ENCODE measurements around the gene SAMD4B.

Gene SAMD4B

DNA sequence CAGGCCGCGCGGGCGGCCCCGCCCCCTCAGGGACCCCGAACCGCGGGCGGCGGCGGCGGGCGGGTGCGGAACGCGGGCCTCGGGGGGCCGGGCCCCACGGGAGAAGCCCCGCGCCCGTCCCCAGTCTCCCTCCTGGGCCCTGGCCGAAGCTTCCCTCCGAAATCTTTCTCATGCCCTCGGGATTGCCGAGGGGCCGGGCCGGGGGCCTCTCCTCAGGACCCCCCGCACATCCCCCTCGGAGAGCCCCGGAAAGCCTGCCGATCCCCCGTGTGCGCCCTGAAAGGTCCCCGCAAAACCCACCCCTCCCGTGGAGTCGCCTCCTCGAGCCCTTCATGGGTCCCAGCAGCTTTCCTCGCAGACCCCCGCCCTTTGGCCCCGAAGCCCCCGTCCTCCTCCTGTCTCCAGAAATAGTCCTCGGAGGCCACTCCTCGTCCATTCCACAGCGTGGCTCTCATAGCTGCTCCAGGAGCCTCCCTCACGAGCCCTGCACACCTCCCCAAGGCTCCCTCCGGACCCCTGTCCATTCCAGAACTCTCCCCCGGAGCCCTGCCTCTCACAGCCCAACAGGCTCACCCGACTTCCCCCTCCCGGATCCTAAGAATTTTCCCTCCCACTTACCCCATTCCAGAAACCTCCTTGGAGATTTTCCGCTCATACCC, 555 bp downstream of the SAMD4B start:
- in situ Hi-C loops (cut with MboI; ENCODE audit: low pct_unique_long_range_greater_than_20kb, low sequenced_read_pairs, unreplicated experiment) = no loop called here
- no peak for DNase-seq (ENCODE audit: low spot score)
- TF ChIP-seq, protein P1, sequence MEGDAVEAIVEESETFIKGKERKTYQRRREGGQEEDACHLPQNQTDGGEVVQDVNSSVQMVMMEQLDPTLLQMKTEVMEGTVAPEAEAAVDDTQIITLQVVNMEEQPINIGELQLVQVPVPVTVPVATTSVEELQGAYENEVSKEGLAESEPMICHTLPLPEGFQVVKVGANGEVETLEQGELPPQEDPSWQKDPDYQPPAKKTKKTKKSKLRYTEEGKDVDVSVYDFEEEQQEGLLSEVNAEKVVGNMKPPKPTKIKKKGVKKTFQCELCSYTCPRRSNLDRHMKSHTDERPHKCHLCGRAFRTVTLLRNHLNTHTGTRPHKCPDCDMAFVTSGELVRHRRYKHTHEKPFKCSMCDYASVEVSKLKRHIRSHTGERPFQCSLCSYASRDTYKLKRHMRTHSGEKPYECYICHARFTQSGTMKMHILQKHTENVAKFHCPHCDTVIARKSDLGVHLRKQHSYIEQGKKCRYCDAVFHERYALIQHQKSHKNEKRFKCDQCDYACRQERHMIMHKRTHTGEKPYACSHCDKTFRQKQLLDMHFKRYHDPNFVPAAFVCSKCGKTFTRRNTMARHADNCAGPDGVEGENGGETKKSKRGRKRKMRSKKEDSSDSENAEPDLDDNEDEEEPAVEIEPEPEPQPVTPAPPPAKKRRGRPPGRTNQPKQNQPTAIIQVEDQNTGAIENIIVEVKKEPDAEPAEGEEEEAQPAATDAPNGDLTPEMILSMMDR (IDR thresholded peaks at IDR 0.05; ENCODE audit: extremely low read depth, insufficient read depth, missing control alignments) = no peak

DNA sequence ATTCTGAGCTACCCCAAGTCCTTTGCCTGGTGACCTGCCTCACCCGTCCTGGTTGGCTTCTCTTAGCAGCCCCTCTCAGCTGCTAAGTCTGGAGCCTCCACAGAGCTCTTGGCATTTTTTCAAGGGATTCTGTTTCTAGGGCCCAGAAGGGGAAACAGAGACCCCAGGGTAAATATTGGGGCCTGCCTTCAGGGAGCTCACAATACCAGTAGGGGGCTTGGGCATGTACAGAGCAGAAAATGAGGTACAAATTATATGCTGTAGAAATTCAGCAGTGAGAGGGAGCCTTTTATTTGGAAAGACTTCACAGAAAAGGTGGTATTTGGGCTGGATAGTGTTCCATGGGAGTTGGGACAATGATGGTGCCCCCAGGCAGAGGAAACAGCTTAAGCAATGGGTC, 3.7 kb downstream of the SAMD4B start:
- no peak for DNase-seq (ENCODE audit: low spot score)
- TF ChIP-seq, protein P1 (IDR thresholded peaks at IDR 0.05; ENCODE audit: extremely low read depth, insufficient read depth, missing control alignments) = no peak
- in situ Hi-C loops (cut with MboI; ENCODE audit: low pct_unique_long_range_greater_than_20kb, low sequenced_read_pairs, unreplicated experiment) = no loop called here

DNA sequence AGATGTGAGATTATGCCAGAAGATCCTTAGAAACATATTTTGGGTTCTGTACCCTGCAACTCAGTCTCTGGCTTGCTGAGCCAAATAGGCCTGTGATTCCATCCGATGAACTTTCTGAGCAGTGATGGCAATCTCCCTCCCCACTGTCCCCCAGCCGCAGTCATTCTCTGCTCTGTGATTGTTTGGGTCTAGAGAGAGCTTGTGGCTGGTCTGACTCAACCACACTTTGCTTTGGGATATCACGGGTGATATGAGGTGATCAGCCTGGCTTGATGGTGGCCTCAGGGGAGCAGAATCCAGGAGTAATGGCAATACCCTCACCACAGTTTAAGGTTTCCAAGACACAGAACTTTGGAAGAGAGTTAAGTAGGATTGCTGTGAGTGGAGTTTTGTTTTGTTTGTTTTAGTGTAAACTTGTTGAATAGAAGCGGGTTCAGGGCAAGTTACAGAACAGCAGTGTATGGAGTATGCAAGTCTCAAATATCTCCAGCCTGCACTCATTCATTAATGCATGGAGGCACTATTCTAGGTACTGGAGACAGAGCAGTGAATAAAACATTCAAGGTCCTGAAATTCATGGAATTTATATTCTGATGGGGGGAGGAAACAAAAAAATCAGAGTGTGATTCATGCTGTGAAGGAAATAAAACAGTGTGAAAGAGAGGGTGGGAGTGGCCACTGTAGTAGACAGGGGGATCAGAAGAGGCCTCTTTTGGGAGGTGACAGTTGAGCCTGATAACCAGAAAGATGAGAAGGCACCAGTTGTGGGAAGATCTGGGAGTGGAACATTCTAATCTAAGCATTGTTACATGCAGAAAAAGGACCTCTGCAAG, 5.3 kb downstream of the SAMD4B start:
- DNase-seq (ENCODE audit: low spot score) = no peak
- in situ Hi-C loops (cut with MboI; ENCODE audit: low pct_unique_long_range_greater_than_20kb, low sequenced_read_pairs, unreplicated experiment) = no loop called here
- TF ChIP-seq, protein P1 (IDR thresholded peaks at IDR 0.05; ENCODE audit: extremely low read depth, insufficient read depth, missing control alignments) = no peak

DNA sequence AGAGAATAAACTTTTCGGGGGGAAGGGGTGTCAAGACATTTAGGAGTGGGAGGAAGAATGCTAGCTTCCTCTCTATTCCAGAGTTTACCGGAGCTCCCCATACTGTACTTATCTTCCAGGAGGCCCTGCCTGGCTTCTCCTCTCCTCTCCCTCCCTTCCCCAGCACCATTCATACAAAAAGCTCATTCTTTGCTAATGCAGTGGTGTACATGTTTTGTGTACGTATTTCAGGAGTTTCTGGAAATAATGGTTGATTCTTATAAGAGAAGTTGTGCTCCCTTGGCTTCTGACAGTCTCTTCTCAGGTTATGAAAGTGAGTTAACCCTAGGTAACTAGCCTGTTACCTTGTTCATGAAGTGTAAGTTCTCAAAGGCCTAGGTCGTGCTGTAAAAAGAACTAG, 7.1 kb downstream of the SAMD4B start:
- DNase-seq (ENCODE audit: low spot score) = no peak
- TF ChIP-seq, protein P1 (IDR thresholded peaks at IDR 0.05; ENCODE audit: extremely low read depth, insufficient read depth, missing control alignments) = no peak
- in situ Hi-C loops (cut with MboI; ENCODE audit: low pct_unique_long_range_greater_than_20kb, low sequenced_read_pairs, unreplicated experiment) = no loop called here

DNA sequence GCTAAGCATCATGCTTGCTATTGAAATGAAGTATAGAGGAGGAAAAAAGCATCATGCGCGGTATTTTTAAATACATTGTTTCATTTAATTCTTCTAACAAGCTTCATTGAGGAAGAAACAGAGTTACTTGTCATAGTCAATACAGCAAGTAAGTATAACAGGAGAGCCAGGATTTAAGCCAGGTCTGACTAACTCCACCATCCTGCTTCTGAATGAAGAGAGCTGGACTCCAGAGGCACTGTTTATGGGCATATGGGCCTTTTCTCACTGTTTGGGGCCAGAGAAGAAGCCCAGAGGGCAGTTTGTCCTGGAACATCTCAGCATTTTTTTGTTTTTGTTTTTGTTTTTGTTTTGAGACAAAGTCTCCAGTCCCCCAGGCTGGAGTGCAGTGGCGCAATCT, 7.9 kb downstream of the SAMD4B start:
- in situ Hi-C loops (cut with MboI; ENCODE audit: low pct_unique_long_range_greater_than_20kb, low sequenced_read_pairs, unreplicated experiment) = no loop called here
- TF ChIP-seq, protein P1 (IDR thresholded peaks at IDR 0.05; ENCODE audit: extremely low read depth, insufficient read depth, missing control alignments) = no peak
- DNase-seq (ENCODE audit: low spot score) = no peak

DNA sequence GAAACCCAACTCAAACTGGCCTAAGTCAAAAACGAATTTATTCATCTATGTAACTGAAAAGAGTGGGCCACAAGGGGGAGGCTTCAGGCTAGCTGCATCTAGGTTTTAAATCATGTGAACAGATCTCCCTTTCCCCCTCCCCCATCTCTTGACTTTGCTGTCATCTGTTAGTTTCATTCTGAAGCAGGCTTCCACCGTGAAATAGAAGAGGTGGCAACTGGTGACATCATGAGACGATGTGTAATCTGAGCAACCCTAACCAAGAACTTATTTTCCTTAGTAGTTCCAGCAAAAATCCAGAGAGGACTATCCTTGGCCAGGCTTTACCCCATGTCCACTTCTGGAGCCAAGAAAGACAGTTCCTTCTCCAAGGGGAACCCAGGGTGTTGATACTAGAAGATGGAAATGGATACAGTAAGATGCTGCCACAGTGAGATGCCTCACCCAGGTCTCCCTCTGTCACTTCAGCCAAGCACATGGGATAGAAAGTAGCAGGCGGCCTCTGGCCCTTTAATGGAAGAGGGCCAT, 9.4 kb downstream of the SAMD4B start:
- peak; percentile 92 for DNase-seq (ENCODE audit: low spot score)
- in situ Hi-C loops (cut with MboI; ENCODE audit: low pct_unique_long_range_greater_than_20kb, low sequenced_read_pairs, unreplicated experiment) = no loop called here
- TF ChIP-seq, protein P1 (IDR thresholded peaks at IDR 0.05; ENCODE audit: extremely low read depth, insufficient read depth, missing control alignments) = peak; percentile 32

Measured in GM13977 (cell line).